HG03060 (cell line): ENCODE data around the gene PKNOX2.

Source experiments
- ATAC-seq: cut with Tn5 transposase; IDR thresholded peaks from one replicate; pipeline ENCODE4 v1.9.1; 2021; ENCODE audit warnings: low read depth, moderate number of reproducible peaks; ENCODE audit not compliant: unreplicated experiment

Gene PKNOX2

GRCh38 chr11:125257751-125258150 lies 93.2 kb downstream of the PKNOX2 start:
- no peak for ATAC-seq

GRCh38 chr11:125258291-125259032 lies 93.9 kb downstream of the PKNOX2 start:
- ATAC-seq = no peak

- ATAC-seq = no peak
Observed at GRCh38 chr11:125261588-125261987, 97.0 kb downstream of the PKNOX2 start.

GRCh38 chr11:125262194-125262829 lies 97.8 kb downstream of the PKNOX2 start:
- ATAC-seq = no peak

- no peak for ATAC-seq
Observed at GRCh38 chr11:125262830-125263218, 98.3 kb downstream of the PKNOX2 start.

GRCh38 chr11:125263268-125263790 lies 98.8 kb downstream of the PKNOX2 start:
- no peak for ATAC-seq

- ATAC-seq = no peak
Observed at GRCh38 chr11:125264100-125265022, 99.8 kb downstream of the PKNOX2 start.

GRCh38 chr11:125267548-125267947 lies 103.0 kb downstream of the PKNOX2 start:
- ATAC-seq = no peak

GRCh38 chr11:125268611-125269010 lies 104.1 kb downstream of the PKNOX2 start:
- no peak for ATAC-seq

GRCh38 chr11:125270106-125270505 lies 105.6 kb downstream of the PKNOX2 start:
- no peak for ATAC-seq

- ATAC-seq = no peak
Observed at GRCh38 chr11:125270711-125271110, 106.2 kb downstream of the PKNOX2 start.

- no peak for ATAC-seq
Observed at GRCh38 chr11:125271483-125272091, 107.0 kb downstream of the PKNOX2 start.

- no peak for ATAC-seq
Observed at GRCh38 chr11:125272092-125272491, 107.5 kb downstream of the PKNOX2 start.

GRCh38 chr11:125272821-125273220 lies 108.3 kb downstream of the PKNOX2 start:
- ATAC-seq = no peak

GRCh38 chr11:125273519-125274000 lies 109.0 kb downstream of the PKNOX2 start:
- ATAC-seq = no peak

GRCh38 chr11:125274309-125274708 lies 109.8 kb downstream of the PKNOX2 start:
- no peak for ATAC-seq

GRCh38 chr11:125274774-125275173 lies 110.2 kb downstream of the PKNOX2 start:
- ATAC-seq = no peak

GRCh38 chr11:125275905-125276618 lies 111.5 kb downstream of the PKNOX2 start:
- no peak for ATAC-seq

GRCh38 chr11:125276619-125276976 lies 112.0 kb downstream of the PKNOX2 start:
- ATAC-seq = no peak
